Neuronal stem cell (in vitro differentiated cells): ENCODE data around the gene SUPT6H. TPM values are rescaled to one million over a fixed set of nuclear protein-coding genes. Genes with fewer than 3 reads are reported as not detected.

Experiments
- DNase-seq: peaks from one replicate; pipeline ENCODE4 v3.0.0-alpha.2; 2013; ENCODE audit warnings: low spot score
- H2AFZ ChIP-seq: one replicate; pipeline ENCODE4 v1.6.1; 2013; ENCODE audit warnings: mild to moderate bottlenecking, low read length, inconsistent platforms
- H2AK5ac ChIP-seq: 2 replicates; pipeline ENCODE4 v1.6.1; 2013; ENCODE audit warnings: low read depth, mild to moderate bottlenecking, inconsistent platforms, low read length, moderate library complexity, mixed read lengths
- H2BK120ac ChIP-seq: 2 replicates; pipeline ENCODE4 v1.6.1; 2013; ENCODE audit warnings: low read depth, mild to moderate bottlenecking, inconsistent platforms, low read length, moderate library complexity, mixed read lengths
- H2BK12ac ChIP-seq: one replicate; pipeline ENCODE4 v1.6.1; 2013; ENCODE audit warnings: low read length, inconsistent platforms
- H2BK15ac ChIP-seq: 2 replicates; pipeline ENCODE4 v1.6.1; 2013; ENCODE audit warnings: mild to moderate bottlenecking, low read length, inconsistent platforms, mixed read lengths
- H2BK5ac ChIP-seq: one replicate; pipeline ENCODE4 v1.6.1; 2013; ENCODE audit warnings: inconsistent platforms, mild to moderate bottlenecking, low read length, moderate library complexity
- H3K14ac ChIP-seq: one replicate; pipeline ENCODE4 v1.6.1; 2013; ENCODE audit warnings: low read length, inconsistent platforms
- H3K18ac ChIP-seq: 2 replicates; pipeline ENCODE4 v1.6.1; 2013; ENCODE audit warnings: low read length, inconsistent platforms
- H3K23ac ChIP-seq: 2 replicates; pipeline ENCODE4 v1.6.1; 2013; ENCODE audit warnings: low read depth, mild to moderate bottlenecking, mixed read lengths, low read length, inconsistent platforms; ENCODE audit not compliant: poor library complexity
- H3K27ac ChIP-seq: replicated peaks from 3 replicates; pipeline ENCODE4 v1.5.1; 2013; ENCODE audit warnings: low read length, inconsistent platforms
- H3K27me3 ChIP-seq, 3 experiments: 2 replicates each; pipeline ENCODE4 v1.6.1; 2013; ENCODE audit warnings: low read length in 3 of 3, mild to moderate bottlenecking in 2 of 3, inconsistent platforms in 1 of 3, low read depth in 1 of 3, mixed read lengths in 1 of 3, moderate library complexity in 1 of 3; ENCODE audit not compliant: control insufficient read depth in 3 of 3, insufficient read depth in 3 of 3
- H3K36me3 ChIP-seq, 2 donors: replicated peaks in 1 of 2; 2 replicates each; pipeline ENCODE4 v1.6.1; 2013; ENCODE audit warnings: low read length in 2 of 2; ENCODE audit not compliant: control insufficient read depth in 2 of 2, insufficient read depth in 2 of 2
- H3K4ac ChIP-seq: 2 replicates; pipeline ENCODE4 v1.6.1; 2013; ENCODE audit warnings: inconsistent platforms, mild to moderate bottlenecking, low read length, moderate library complexity
- H3K4me1 ChIP-seq, 2 donors: 1 replicate in 1 of 2; 2 replicates in 1 of 2; pipeline ENCODE4 v1.6.1; 2013; ENCODE audit warnings: low read length in 2 of 2, low read depth in 1 of 2; ENCODE audit not compliant: control insufficient read depth in 2 of 2, insufficient read depth in 1 of 2
- H3K4me2 ChIP-seq: one replicate; pipeline ENCODE4 v1.6.1; 2013; ENCODE audit warnings: mild to moderate bottlenecking, low read length, inconsistent platforms; ENCODE audit not compliant: insufficient read depth, poor library complexity, severe bottlenecking
- H3K4me3 ChIP-seq, 2 donors: 2 replicates each; pipeline ENCODE4 v1.5.1; 2013; ENCODE audit warnings: low read length in 2 of 2, mild to moderate bottlenecking in 2 of 2, inconsistent platforms in 1 of 2, moderate library complexity in 1 of 2
- H3K79me1 ChIP-seq: one replicate; pipeline ENCODE4 v1.6.1; 2013; ENCODE audit warnings: low read depth, mild to moderate bottlenecking, inconsistent platforms, low read length, moderate library complexity
- H3K9ac ChIP-seq: one replicate; pipeline ENCODE4 v1.6.1; 2013; ENCODE audit warnings: mild to moderate bottlenecking, low read depth, low read length, inconsistent platforms; ENCODE audit not compliant: poor library complexity
- H3K9me3 ChIP-seq, 2 donors: replicated peaks in 1 of 2; 2 replicates each; pipeline versions ENCODE3 to v1.6.1; 2013; ENCODE audit warnings: low read length in 2 of 2, mild to moderate bottlenecking in 2 of 2, inconsistent platforms in 1 of 2, low read depth in 1 of 2, mixed read lengths in 1 of 2, moderate library complexity in 1 of 2; ENCODE audit not compliant: control insufficient read depth in 2 of 2, insufficient read depth in 1 of 2
- H4K8ac ChIP-seq: one replicate; pipeline ENCODE4 v1.6.1; 2013; ENCODE audit warnings: low read depth, mild to moderate bottlenecking, inconsistent platforms, low read length, moderate library complexity
- H4K91ac ChIP-seq: one replicate; pipeline ENCODE4 v1.6.1; 2013; ENCODE audit warnings: low read length, low read depth, mild to moderate bottlenecking, inconsistent platforms; ENCODE audit not compliant: poor library complexity
- WGBS, 2 donors: extraction: QIAGEN DNeasy Blood & Tissue Kit; methylation state at CpG; one replicate each; pipeline ENCODE4 v1.1.7; 2013; ENCODE audit warnings: missing lambda C conversion rate in 2 of 2, mixed read lengths in 1 of 2; ENCODE audit not compliant: insufficient read length in 2 of 2, insufficient replicate concordance in 1 of 2; ENCODE audit errors: extremely low coverage in 2 of 2; 5-methylcytosine and 5-hydroxymethylcytosine counted together
- polyA plus RNA-seq, 2 experiments: library from polyadenylated mRNA; stranded (reverse); fragments of 200-250 nt; gene quantifications; one replicate each; pipeline ENCODE4 v1.2.3, GENCODE V29; 2013

Gene SUPT6H
- 20.8 TPM for polyA plus RNA-seq (2013, experiment 1 of 2)
- 20.2 TPM for polyA plus RNA-seq (2013, experiment 2 of 2)

GRCh38 chr17:28661635-28662526 lies at the start of gene SUPT6H, which contains the start of gene SDF2:
SUPT6H (plus strand) TSS chr17:28662205; CDS start chr17:28673402, 11,197 bp downstream.
SDF2 (minus strand) TSS chr17:28661906; CDS start chr17:28661876, 30 bp downstream.
- Histone ChIP-seq H3K9ac (peak within 1 kb of the TSS; percentile 92), H3K27ac (peak within 1 kb of the TSS; percentile 78), H2BK15ac (no peak within 1 kb of the TSS), H2BK120ac (no peak within 1 kb of the TSS), H3K79me1 (peaks cover 9% of the 10 kb centered on the region), H2BK12ac (no peak within 1 kb of the TSS), H3K4me3 (peak within 1 kb of the TSS; percentile 80 to 96), H3K4me2 (peak within 1 kb of the TSS; percentile 58), H2AFZ (peak within 1 kb of the TSS; percentile 96), H4K91ac (no peak within 1 kb of the TSS), H4K8ac (no peak within 1 kb of the TSS), H3K27me3 (no peaks in the 10 kb centered on the region), H3K14ac (no peak within 1 kb of the TSS), H3K18ac (peak within 1 kb of the TSS; percentile 93), H3K4ac (no peak within 1 kb of the TSS), H3K9me3 (peaks cover 4 to 9% of the 10 kb centered on the region in 2 donors), H3K23ac (peak within 1 kb of the TSS; percentile 83), H3K36me3 (peaks cover 17 to 67% of the 10 kb centered on the region in 2 donors), H2BK5ac (peak within 1 kb of the TSS; percentile 30), H2AK5ac (no peak within 1 kb of the TSS), H3K4me1 (peaks cover 2 to 8% of the 10 kb centered on the region in 2 donors)
- no CpG with 5 or more reads among the region's 66 CpGs for WGBS, 2 donors
- peak; percentile 84 for DNase-seq

DNA sequence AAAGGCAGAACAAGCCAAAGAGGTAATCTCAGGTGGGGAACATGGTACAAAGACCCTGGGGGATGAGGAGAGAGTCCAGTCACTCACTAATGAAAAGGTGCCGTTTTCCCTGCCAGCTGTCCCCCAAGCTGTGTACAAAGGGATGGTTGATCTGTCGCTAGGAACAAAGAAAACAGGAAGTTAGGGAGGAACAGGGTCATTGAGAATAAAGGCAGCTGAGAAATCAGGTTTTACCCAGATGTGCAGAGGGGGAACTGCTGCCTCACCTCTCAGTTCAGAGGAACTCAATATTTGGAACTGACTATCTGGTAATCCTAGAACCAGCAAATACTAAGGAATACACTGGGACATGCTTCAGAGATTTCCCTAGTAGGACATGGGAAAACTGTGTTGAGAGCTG lies 49.5 kb upstream of the SUPT6H start:
- Histone ChIP-seq H3K4me2 (no peak overlapping the region), H3K23ac (no peak overlapping the region), H2BK12ac (no peak overlapping the region), H2AK5ac (no peak overlapping the region), H4K91ac (no peak overlapping the region), H3K4me1 (peaks cover 2 to 5% of the 10 kb centered on the region in 2 donors), H4K8ac (no peak overlapping the region), H3K14ac (no peak overlapping the region), H3K36me3 (peaks cover 52 to 99% of the 10 kb centered on the region in 2 donors), H3K9ac (no peak overlapping the region), H3K4me3 (no peak overlapping the region), H3K4ac (no peak overlapping the region), H3K27ac (no peak overlapping the region), H3K18ac (no peak overlapping the region), H2BK120ac (no peak overlapping the region), H3K27me3 (no peaks in the 10 kb centered on the region), H3K79me1 (no peaks in the 10 kb centered on the region), H2BK15ac (no peak overlapping the region), H2BK5ac (no peak overlapping the region), H2AFZ (no peak overlapping the region), H3K9me3 (no peaks in the 10 kb centered on the region)
- DNase-seq = no peak
- no CpG with 5 or more reads among the region's 2 CpGs for WGBS, 2 donors

- H3K23ac ChIP-seq = no peak overlapping the region
- no peak overlapping the region for H2AK5ac ChIP-seq
- H4K91ac ChIP-seq = no peak overlapping the region
- H2BK120ac ChIP-seq = no peak overlapping the region
- no CpG with 5 or more reads among the region's 6 CpGs for WGBS, 2 donors
- H3K4ac ChIP-seq = no peak overlapping the region
- peak; percentile 44 for DNase-seq
- no peak overlapping the region for H2BK15ac ChIP-seq
- H3K9ac ChIP-seq = no peak overlapping the region
- no peak overlapping the region for H3K4me2 ChIP-seq
- H3K27me3 ChIP-seq = no peaks in the 10 kb centered on the region
- H3K27ac ChIP-seq = no peak overlapping the region
- peaks cover 2 to 5% of the 10 kb centered on the region in 2 donors for H3K4me1 ChIP-seq
- no peak overlapping the region for H2AFZ ChIP-seq
- no peak overlapping the region for H4K8ac ChIP-seq
- no peak overlapping the region for H3K4me3 ChIP-seq
- H3K18ac ChIP-seq = no peak overlapping the region
- no peak overlapping the region for H3K14ac ChIP-seq
- H2BK5ac ChIP-seq = no peak overlapping the region
- H3K79me1 ChIP-seq = no peaks in the 10 kb centered on the region
- H3K36me3 ChIP-seq = peaks cover 52 to 98% of the 10 kb centered on the region in 2 donors
- H3K9me3 ChIP-seq = no peaks in the 10 kb centered on the region
- no peak overlapping the region for H2BK12ac ChIP-seq
Observed at GRCh38 chr17:28612936-28613872, 48.8 kb upstream of the SUPT6H start.
